Measurements from ENCODE around the gene MYOM1.
"Not testable (repeated sequence)": the region's sequence is repeated elsewhere in the genome, so short reads cannot be mapped to it uniquely, and the experiment has no call there.

Gene MYOM1

GRCh38 chr18:3055816-3056215 is 164.0 kb downstream of the MYOM1 start:
- no peak for DNase-seq (ENCODE audit: low read depth)

GRCh38 chr18:3055186-3055728 is 164.5 kb downstream of the MYOM1 start:
- DNase-seq (ENCODE audit: low read depth): no peak

- no peak for DNase-seq (ENCODE audit: low read depth)
These were observed 165.0 kb downstream of the MYOM1 start for GRCh38 chr18:3054780-3055179.

GRCh38 chr18:3054214-3054613 is 165.6 kb downstream of the MYOM1 start:
- DNase-seq (ENCODE audit: low read depth): no peak

GRCh38 chr18:3053081-3053480 is 166.7 kb downstream of the MYOM1 start:
- DNase-seq (ENCODE audit: low read depth): no peak

GRCh38 chr18:3052411-3052758 is 167.4 kb downstream of the MYOM1 start:
- no peak for DNase-seq (ENCODE audit: low read depth)

GRCh38 chr18:3051718-3052410 is 167.9 kb downstream of the MYOM1 start:
- DNase-seq (ENCODE audit: low read depth): no peak

- not testable (repeated sequence) for DNase-seq (ENCODE audit: low read depth)
These were observed 169.8 kb downstream of the MYOM1 start for GRCh38 chr18:3049897-3050454.

- no peak for DNase-seq (ENCODE audit: low read depth)
These were observed 170.9 kb downstream of the MYOM1 start for GRCh38 chr18:3048820-3049349.

- DNase-seq (ENCODE audit: low read depth): no peak
These were observed 171.6 kb downstream of the MYOM1 start for GRCh38 chr18:3048121-3048520.

GRCh38 chr18:3046216-3046808 is 173.5 kb downstream of the MYOM1 start:
- no peak for DNase-seq (ENCODE audit: low read depth)

- DNase-seq (ENCODE audit: low read depth): no peak
These were observed 174.7 kb downstream of the MYOM1 start for GRCh38 chr18:3044931-3045698.

- no peak for DNase-seq (ENCODE audit: low read depth)
These were observed 177.4 kb downstream of the MYOM1 start for GRCh38 chr18:3042379-3042778.

- no peak for DNase-seq (ENCODE audit: low read depth)
These were observed 177.9 kb downstream of the MYOM1 start for GRCh38 chr18:3041843-3042242.

GRCh38 chr18:3040881-3041280 is 178.9 kb downstream of the MYOM1 start:
- no peak for DNase-seq (ENCODE audit: low read depth)

GRCh38 chr18:3040173-3040572 is 179.6 kb downstream of the MYOM1 start:
- DNase-seq (ENCODE audit: low read depth): no peak

- no peak for DNase-seq (ENCODE audit: low read depth)
These were observed 182.3 kb downstream of the MYOM1 start for GRCh38 chr18:3037423-3037915.

GRCh38 chr18:3036108-3036507 is 183.7 kb downstream of the MYOM1 start:
- DNase-seq (ENCODE audit: low read depth): no peak

GRCh38 chr18:3035635-3036034 is 184.1 kb downstream of the MYOM1 start:
- DNase-seq (ENCODE audit: low read depth): no peak

- no peak for DNase-seq (ENCODE audit: low read depth)
These were observed 187.0 kb downstream of the MYOM1 start for GRCh38 chr18:3032721-3033120.

- DNase-seq (ENCODE audit: low read depth): no peak
These were observed 190.4 kb downstream of the MYOM1 start for GRCh38 chr18:3029215-3029952.

- DNase-seq (ENCODE audit: low read depth): not testable (repeated sequence)
These were observed 191.7 kb downstream of the MYOM1 start for GRCh38 chr18:3028115-3028514.
